Neuronal stem cell (in vitro differentiated cells): ENCODE results near the gene ATAD3C.
A peak's percentile ranks its signal among the peaks of the same experiment; 100 is the strongest.
"Not testable (repeated sequence)": the region's sequence is repeated elsewhere in the genome, so short reads cannot be mapped to it uniquely, and the experiment has no call there.

Experiments
- DNase-seq: peaks from one replicate; pipeline ENCODE4 v3.0.0-alpha.2; 2013; ENCODE audit warnings: low spot score
- H2AFZ ChIP-seq: one replicate; pipeline ENCODE4 v1.6.1; 2013; ENCODE audit warnings: mild to moderate bottlenecking, low read length, inconsistent platforms
- H2AK5ac ChIP-seq: 2 replicates; pipeline ENCODE4 v1.6.1; 2013; ENCODE audit warnings: low read depth, mild to moderate bottlenecking, inconsistent platforms, low read length, moderate library complexity, mixed read lengths
- H2BK120ac ChIP-seq: 2 replicates; pipeline ENCODE4 v1.6.1; 2013; ENCODE audit warnings: low read depth, mild to moderate bottlenecking, inconsistent platforms, low read length, moderate library complexity, mixed read lengths
- H2BK12ac ChIP-seq: one replicate; pipeline ENCODE4 v1.6.1; 2013; ENCODE audit warnings: low read length, inconsistent platforms
- H2BK15ac ChIP-seq: 2 replicates; pipeline ENCODE4 v1.6.1; 2013; ENCODE audit warnings: mild to moderate bottlenecking, low read length, inconsistent platforms, mixed read lengths
- H2BK5ac ChIP-seq: one replicate; pipeline ENCODE4 v1.6.1; 2013; ENCODE audit warnings: inconsistent platforms, mild to moderate bottlenecking, low read length, moderate library complexity
- H3K14ac ChIP-seq: one replicate; pipeline ENCODE4 v1.6.1; 2013; ENCODE audit warnings: low read length, inconsistent platforms
- H3K18ac ChIP-seq: 2 replicates; pipeline ENCODE4 v1.6.1; 2013; ENCODE audit warnings: low read length, inconsistent platforms
- H3K23ac ChIP-seq: 2 replicates; pipeline ENCODE4 v1.6.1; 2013; ENCODE audit warnings: low read depth, mild to moderate bottlenecking, mixed read lengths, low read length, inconsistent platforms; ENCODE audit not compliant: poor library complexity
- H3K27ac ChIP-seq: replicated peaks from 3 replicates; pipeline ENCODE4 v1.5.1; 2013; ENCODE audit warnings: low read length, inconsistent platforms
- H3K27me3 ChIP-seq, 3 experiments: 2 replicates each; pipeline ENCODE4 v1.6.1; 2013; ENCODE audit warnings: low read length in 3 of 3, mild to moderate bottlenecking in 2 of 3, inconsistent platforms in 1 of 3, low read depth in 1 of 3, mixed read lengths in 1 of 3, moderate library complexity in 1 of 3; ENCODE audit not compliant: control insufficient read depth in 3 of 3, insufficient read depth in 3 of 3
- H3K36me3 ChIP-seq, 2 donors: replicated peaks in 1 of 2; 2 replicates each; pipeline ENCODE4 v1.6.1; 2013; ENCODE audit warnings: low read length in 2 of 2; ENCODE audit not compliant: control insufficient read depth in 2 of 2, insufficient read depth in 2 of 2
- H3K4ac ChIP-seq: 2 replicates; pipeline ENCODE4 v1.6.1; 2013; ENCODE audit warnings: inconsistent platforms, mild to moderate bottlenecking, low read length, moderate library complexity
- H3K4me1 ChIP-seq, 2 donors: 1 replicate in 1 of 2; 2 replicates in 1 of 2; pipeline ENCODE4 v1.6.1; 2013; ENCODE audit warnings: low read length in 2 of 2, low read depth in 1 of 2; ENCODE audit not compliant: control insufficient read depth in 2 of 2, insufficient read depth in 1 of 2
- H3K4me2 ChIP-seq: one replicate; pipeline ENCODE4 v1.6.1; 2013; ENCODE audit warnings: mild to moderate bottlenecking, low read length, inconsistent platforms; ENCODE audit not compliant: insufficient read depth, poor library complexity, severe bottlenecking
- H3K4me3 ChIP-seq, 2 donors: 2 replicates each; pipeline ENCODE4 v1.5.1; 2013; ENCODE audit warnings: low read length in 2 of 2, mild to moderate bottlenecking in 2 of 2, inconsistent platforms in 1 of 2, moderate library complexity in 1 of 2
- H3K79me1 ChIP-seq: one replicate; pipeline ENCODE4 v1.6.1; 2013; ENCODE audit warnings: low read depth, mild to moderate bottlenecking, inconsistent platforms, low read length, moderate library complexity
- H3K9ac ChIP-seq: one replicate; pipeline ENCODE4 v1.6.1; 2013; ENCODE audit warnings: mild to moderate bottlenecking, low read depth, low read length, inconsistent platforms; ENCODE audit not compliant: poor library complexity
- H3K9me3 ChIP-seq, 2 donors: replicated peaks in 1 of 2; 2 replicates each; pipeline versions ENCODE3 to v1.6.1; 2013; ENCODE audit warnings: low read length in 2 of 2, mild to moderate bottlenecking in 2 of 2, inconsistent platforms in 1 of 2, low read depth in 1 of 2, mixed read lengths in 1 of 2, moderate library complexity in 1 of 2; ENCODE audit not compliant: control insufficient read depth in 2 of 2, insufficient read depth in 1 of 2
- H4K8ac ChIP-seq: one replicate; pipeline ENCODE4 v1.6.1; 2013; ENCODE audit warnings: low read depth, mild to moderate bottlenecking, inconsistent platforms, low read length, moderate library complexity
- H4K91ac ChIP-seq: one replicate; pipeline ENCODE4 v1.6.1; 2013; ENCODE audit warnings: low read length, low read depth, mild to moderate bottlenecking, inconsistent platforms; ENCODE audit not compliant: poor library complexity
- WGBS, 2 donors: extraction: QIAGEN DNeasy Blood & Tissue Kit; methylation state at CpG; one replicate each; pipeline ENCODE4 v1.1.7; 2013; ENCODE audit warnings: missing lambda C conversion rate in 2 of 2, mixed read lengths in 1 of 2; ENCODE audit not compliant: insufficient read length in 2 of 2, insufficient replicate concordance in 1 of 2; ENCODE audit errors: extremely low coverage in 2 of 2; 5-methylcytosine and 5-hydroxymethylcytosine counted together

Gene ATAD3C

GRCh38 chr1:1401457-1402010 is 48.0 kb upstream of the ATAD3C start:
- Histone ChIP-seq H3K79me1 (peaks cover 31% of the 10 kb centered on the region), H3K4ac (no peak overlapping the region), H4K91ac (no peak overlapping the region), H2AFZ (no peak overlapping the region), H3K9me3 (no peaks in the 10 kb centered on the region), H3K4me2 (no peak overlapping the region), H3K36me3 (peaks cover 55 to 79% of the 10 kb centered on the region in 2 donors), H3K4me1 (peaks cover 17 to 18% of the 10 kb centered on the region in 2 donors), H3K27ac (no peak overlapping the region), H3K23ac (peak overlapping the region; percentile 87), H2BK5ac (no peak overlapping the region), H3K4me3 (no peak overlapping the region), H3K27me3 (no peaks in the 10 kb centered on the region), H3K9ac (no peak overlapping the region), H4K8ac (no peak overlapping the region), H2BK15ac (no peak overlapping the region), H2BK120ac (no peak overlapping the region), H3K14ac (no peak overlapping the region), H2BK12ac (no peak overlapping the region), H3K18ac (no peak overlapping the region), H2AK5ac (no peak overlapping the region)
- WGBS, 2 donors: no CpG with 5 or more reads among the region's 7 CpGs
- no peak for DNase-seq

GRCh38 chr1:1402072-1402900 is 47.2 kb upstream of the ATAD3C start:
- Histone ChIP-seq H2AK5ac (no peak overlapping the region), H3K18ac (no peak overlapping the region), H3K23ac (no peak overlapping the region), H3K4ac (no peak overlapping the region), H3K9me3 (no peaks in the 10 kb centered on the region), H3K27ac (no peak overlapping the region), H4K8ac (no peak overlapping the region), H2BK120ac (peak overlapping the region; percentile 26), H3K4me2 (no peak overlapping the region), H2BK15ac (no peak overlapping the region), H3K9ac (no peak overlapping the region), H2BK5ac (no peak overlapping the region), H3K4me1 (peaks cover 17 to 20% of the 10 kb centered on the region in 2 donors), H3K79me1 (peaks cover 35% of the 10 kb centered on the region), H3K36me3 (peaks cover 51 to 72% of the 10 kb centered on the region in 2 donors), H2AFZ (no peak overlapping the region), H2BK12ac (no peak overlapping the region), H3K27me3 (no peaks in the 10 kb centered on the region), H3K4me3 (no peak overlapping the region), H4K91ac (no peak overlapping the region), H3K14ac (no peak overlapping the region)
- no CpG with 5 or more reads among the region's 20 CpGs for WGBS, 2 donors
- DNase-seq: no peak

- not testable (repeated sequence) for H2BK5ac ChIP-seq, H3K27me3 ChIP-seq, H3K23ac ChIP-seq, H2BK15ac ChIP-seq, H2BK120ac ChIP-seq, DNase-seq, H3K9me3 ChIP-seq, H2BK12ac ChIP-seq, H3K27ac ChIP-seq, H2AFZ ChIP-seq, H3K4ac ChIP-seq, H3K4me2 ChIP-seq, H3K18ac ChIP-seq, H2AK5ac ChIP-seq, H4K91ac ChIP-seq, H3K9ac ChIP-seq, H3K14ac ChIP-seq, H4K8ac ChIP-seq, H3K4me3 ChIP-seq
- WGBS, 2 donors: no CpG with 5 or more reads among the region's 9 CpGs
- Histone ChIP-seq H3K79me1 (peaks cover 41% of the 10 kb centered on the region), H3K36me3 (peaks cover 46 to 66% of the 10 kb centered on the region in 2 donors), H3K4me1 (peaks cover 15 to 17% of the 10 kb centered on the region in 2 donors)
Measured at GRCh38 chr1:1402901-1403392, 46.5 kb upstream of the ATAD3C start.

GRCh38 chr1:1403653-1404052 is 45.8 kb upstream of the ATAD3C start:
- H4K8ac ChIP-seq: no peak overlapping the region
- H3K27ac ChIP-seq: no peak overlapping the region
- no peak overlapping the region for H3K4me3 ChIP-seq
- no peak overlapping the region for H3K14ac ChIP-seq
- H3K27me3 ChIP-seq: no peaks in the 10 kb centered on the region
- no peak overlapping the region for H4K91ac ChIP-seq
- no peaks in the 10 kb centered on the region for H3K9me3 ChIP-seq
- no peak overlapping the region for H2BK5ac ChIP-seq
- WGBS, 2 donors: 100% methylated on average over 1 of the region's 7 CpGs; no CpG with 5 or more reads in 1 of the 2 donors
- no peak overlapping the region for H3K4me2 ChIP-seq
- H2AK5ac ChIP-seq: no peak overlapping the region
- H3K9ac ChIP-seq: no peak overlapping the region
- no peak overlapping the region for H2BK120ac ChIP-seq
- no peak for DNase-seq
- no peak overlapping the region for H2BK15ac ChIP-seq
- H2AFZ ChIP-seq: no peak overlapping the region
- no peak overlapping the region for H3K18ac ChIP-seq
- H3K79me1 ChIP-seq: peaks cover 38% of the 10 kb centered on the region
- H3K23ac ChIP-seq: no peak overlapping the region
- H3K4ac ChIP-seq: no peak overlapping the region
- peaks cover 45 to 66% of the 10 kb centered on the region in 2 donors for H3K36me3 ChIP-seq
- H2BK12ac ChIP-seq: no peak overlapping the region
- H3K4me1 ChIP-seq: peaks cover 10 to 19% of the 10 kb centered on the region in 2 donors
